ENCODE results near the gene C11orf86.
"Not testable (repeated sequence)": the region's sequence is repeated elsewhere in the genome, so short reads cannot be mapped to it uniquely, and the experiment has no call there.

Gene C11orf86

DNA sequence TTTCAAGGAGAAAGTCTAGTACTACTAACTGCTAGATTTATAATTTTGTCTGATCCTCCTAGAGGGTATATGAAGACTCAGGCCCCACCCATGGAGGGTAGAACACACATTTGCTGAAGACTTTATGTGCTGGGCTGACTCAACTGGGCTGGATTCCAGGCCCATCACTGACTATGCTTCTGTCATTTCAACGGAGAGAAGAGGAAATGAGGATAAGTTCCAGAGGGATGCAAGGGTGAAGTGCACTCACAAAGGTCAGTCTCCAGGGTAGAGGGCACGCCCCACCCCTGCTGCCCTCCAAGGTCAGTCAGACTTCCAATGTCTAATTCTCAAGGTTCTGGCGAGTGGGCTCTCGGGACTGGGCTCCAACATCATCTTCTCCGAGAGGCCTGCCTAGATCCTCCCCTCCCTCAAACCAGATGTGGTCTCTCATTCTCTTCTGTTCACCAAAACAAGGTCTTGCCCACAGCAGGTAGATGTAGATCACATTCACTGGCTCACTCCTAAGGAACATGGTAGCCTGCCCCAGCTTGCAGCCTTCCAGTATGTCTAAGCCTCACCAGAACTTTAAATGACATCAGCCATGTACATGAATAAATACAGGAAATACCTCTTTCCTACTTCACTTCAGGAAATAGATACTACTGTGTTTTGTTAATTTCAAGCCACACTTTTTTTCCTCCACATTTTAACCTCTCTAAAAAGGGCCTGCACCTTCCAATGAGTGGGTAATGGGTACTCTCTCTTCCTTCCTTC, 7.3 kb upstream of the C11orf86 start:
- DNase-seq: peak in 1 of 2 donors; percentile 25

DNA sequence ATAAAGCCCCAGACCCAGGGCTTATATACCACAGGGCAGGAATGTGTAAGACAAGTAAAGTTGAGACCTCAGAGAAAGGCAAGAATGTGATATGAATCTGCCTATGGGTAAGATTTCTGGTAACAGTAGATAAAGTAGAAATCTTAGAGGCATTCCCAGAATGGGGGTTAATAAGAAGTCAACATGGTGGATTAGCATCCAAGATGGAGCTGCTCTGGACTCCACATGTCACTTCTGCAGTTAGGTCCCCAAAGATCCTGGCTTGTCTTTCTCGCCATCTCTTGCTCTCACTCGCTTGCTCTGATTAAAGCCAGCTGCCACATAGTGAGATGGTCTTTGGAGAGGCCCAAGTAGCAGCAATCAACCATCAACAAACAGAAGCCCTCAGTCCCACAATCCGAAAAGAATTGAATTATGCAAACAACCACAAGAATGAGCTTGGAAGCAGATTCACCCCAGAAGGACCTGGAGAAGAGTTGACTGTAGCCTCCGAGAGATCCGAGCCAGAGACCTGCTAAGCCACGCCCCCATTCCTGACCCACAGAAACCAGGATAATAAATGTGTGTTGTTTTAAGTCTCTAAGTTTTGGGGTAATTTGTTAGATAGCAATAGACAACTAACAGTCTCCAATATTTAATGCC, 5.4 kb upstream of the C11orf86 start:
- DNase-seq: no peak

- no peak for DNase-seq
Measured at GRCh38 chr11:66970371-66970806, 4.7 kb upstream of the C11orf86 start.

DNA sequence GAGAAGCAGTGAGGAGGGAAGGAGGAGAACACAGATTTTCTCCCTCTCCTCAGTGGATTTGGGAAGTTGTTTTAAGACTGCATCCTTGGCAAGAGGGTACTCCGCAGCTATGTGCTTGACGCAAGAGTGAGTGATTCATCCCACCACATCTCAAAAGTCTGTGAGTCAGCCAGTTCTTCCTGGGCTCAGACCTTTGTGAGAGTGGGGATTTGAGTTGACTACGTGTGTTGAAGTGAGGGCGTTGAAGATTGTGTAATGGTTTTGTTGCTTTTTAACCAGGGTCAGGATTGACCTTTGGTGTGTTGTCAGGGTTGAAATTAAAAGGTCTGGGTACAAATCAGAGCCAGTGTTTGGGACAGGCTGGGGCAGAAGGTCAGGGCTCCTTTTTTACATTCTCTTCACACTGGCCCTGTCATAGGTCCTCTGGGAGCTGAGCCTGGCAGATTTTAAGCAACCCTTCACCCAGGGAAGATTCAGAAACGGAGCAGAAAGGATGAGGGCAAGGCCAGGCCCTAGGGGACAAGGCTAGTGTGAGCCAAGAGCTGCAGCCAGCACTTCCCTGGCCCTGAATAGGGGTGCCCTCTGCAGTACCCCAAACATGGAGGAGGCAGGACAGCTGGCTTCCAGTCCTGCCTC, 4.2 kb upstream of the C11orf86 start:
- peak; percentile 96 to 97 for DNase-seq

DNA sequence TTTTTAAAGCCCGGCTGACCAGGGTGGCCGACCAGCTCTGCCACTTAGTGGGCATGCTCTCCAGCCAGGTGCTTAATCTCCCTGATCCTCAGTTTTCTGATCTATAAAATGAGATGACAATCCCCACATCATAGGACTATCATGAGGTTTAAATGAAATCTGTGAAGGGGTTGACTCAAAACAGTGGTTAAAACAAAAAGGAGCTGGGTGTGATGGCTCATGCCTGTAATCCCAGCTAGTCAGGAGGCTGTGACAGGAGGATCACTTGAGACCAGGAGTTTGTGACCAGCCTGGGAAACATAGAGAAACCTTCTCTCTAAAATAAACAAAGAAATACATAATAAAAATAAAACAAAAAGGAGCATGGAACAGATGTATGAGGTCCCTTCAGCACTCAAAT, 3.6 kb upstream of the C11orf86 start:
- peak; percentile 24 to 49 for DNase-seq

DNA sequence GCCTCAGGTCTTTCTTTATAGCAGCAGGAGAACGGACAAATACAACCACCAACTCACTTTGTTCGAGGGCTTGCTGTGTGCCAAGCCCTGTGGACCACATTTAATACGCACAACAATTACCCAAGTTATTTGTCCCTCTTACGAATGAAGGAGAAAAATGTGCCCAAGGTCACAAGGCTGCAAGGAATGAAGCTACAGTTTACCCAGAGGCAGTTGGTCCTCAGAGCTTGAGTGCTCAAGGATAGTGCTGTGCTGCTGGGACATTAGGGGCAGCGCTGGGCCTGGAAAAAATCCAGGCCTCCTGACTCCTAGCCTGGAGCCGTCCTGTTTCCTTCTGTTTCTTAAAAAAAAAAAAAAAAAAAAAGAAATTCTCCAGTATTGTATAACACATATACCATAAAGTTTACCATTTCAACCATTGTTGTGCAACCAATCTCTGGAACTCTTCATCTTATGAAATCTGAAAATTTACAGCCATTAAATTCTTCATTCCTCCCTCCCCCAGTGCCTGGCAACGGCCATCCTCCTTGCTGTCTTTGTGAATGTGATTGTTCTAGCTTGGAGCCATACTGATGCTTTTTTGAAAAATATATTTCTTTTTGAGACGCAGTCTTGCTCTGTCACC, 1.0 kb upstream of the C11orf86 start:
- peak in 1 of 2 donors; percentile 29 for DNase-seq

DNA sequence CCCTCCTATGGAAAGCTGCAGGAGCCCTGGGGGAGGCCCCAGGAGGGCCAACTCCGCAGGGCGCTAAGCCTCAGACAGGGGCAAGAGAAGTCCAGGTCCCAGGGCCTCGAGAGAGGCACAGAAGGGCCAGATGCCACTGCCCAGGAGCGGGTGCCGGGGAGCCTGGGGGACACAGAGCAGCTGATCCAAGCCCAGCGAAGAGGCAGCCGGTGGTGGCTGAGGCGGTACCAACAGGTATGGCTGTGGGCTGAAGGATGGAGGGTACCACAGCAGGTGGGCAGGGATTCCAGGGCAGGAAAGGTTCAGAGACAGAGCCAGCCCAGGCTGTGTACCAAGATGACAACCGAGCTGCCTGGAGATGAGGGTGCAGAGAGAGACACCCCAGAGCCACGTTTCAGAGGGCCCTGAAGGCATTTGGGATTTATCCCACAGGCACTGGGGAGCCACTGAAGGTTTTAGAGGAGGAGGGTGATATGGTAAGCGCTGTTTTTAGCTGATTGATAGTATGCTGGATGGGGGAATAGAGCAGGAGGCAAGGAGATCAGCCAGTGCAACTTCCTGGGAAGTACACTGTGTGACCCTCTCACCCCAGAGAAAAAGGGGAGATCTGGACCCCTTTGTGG, 412 bp downstream of the C11orf86 start:
- DNase-seq: no peak

GRCh38 chr11:66976028-66976467, 944 bp downstream of the C11orf86 start:
- no peak for DNase-seq

DNA sequence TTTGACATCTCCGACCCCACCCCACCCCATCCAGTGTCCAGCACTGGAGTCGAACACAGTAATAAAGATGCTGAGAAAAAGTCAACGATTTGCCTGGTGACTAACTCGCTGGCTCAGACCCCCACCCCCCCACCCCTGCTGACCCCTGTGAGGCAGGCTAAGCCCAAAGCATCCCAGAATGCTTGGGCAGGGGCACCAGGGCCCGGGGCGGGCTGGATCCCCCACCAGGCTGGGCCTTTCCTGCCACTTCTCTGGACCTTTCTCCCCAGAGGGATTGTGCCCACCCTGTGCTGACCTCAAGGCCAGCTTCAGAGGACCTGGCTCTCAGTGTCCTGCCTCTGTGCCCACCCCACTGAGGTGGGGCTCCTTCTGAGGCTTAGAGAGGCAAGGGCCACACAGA, 1.8 kb downstream of the C11orf86 start:
- no peak for DNase-seq

- no peak for DNase-seq
Measured at GRCh38 chr11:66978229-66978628, 3.1 kb downstream of the C11orf86 start.

- no peak for DNase-seq
Measured at GRCh38 chr11:66978717-66979116, 3.6 kb downstream of the C11orf86 start.

GRCh38 chr11:66979336-66979980, 4.4 kb downstream of the C11orf86 start:
- no peak for DNase-seq

- DNase-seq: peak; percentile 62 to 76
Measured at GRCh38 chr11:66981976-66982578, 7.0 kb downstream of the C11orf86 start.

GRCh38 chr11:66983275-66983924, 8.3 kb downstream of the C11orf86 start:
- no peak for DNase-seq

GRCh38 chr11:66985508-66986177, 10.5 kb downstream of the C11orf86 start:
- DNase-seq: no peak

DNA sequence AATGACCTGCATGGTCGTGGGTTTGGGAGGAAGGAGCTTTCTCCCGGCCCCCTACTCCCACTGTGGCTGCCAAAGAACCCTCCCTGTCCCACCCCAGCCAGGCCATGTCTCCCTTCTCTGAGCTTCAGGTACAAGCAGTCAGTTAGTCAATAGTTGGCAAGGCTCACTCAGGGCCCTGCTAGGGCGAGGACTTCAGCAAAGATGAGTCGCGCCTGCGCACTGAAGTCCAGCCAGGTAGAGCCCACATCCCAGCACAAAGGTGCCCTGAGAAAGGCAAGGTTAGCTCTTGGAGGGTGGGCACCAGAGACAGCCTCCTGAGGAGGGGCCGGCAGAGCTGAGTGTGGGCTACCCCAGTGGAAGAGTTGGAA, 11.1 kb downstream of the C11orf86 start:
- no peak for DNase-seq

- no peak for DNase-seq
Measured at GRCh38 chr11:66987158-66987620, 12.1 kb downstream of the C11orf86 start.

DNA sequence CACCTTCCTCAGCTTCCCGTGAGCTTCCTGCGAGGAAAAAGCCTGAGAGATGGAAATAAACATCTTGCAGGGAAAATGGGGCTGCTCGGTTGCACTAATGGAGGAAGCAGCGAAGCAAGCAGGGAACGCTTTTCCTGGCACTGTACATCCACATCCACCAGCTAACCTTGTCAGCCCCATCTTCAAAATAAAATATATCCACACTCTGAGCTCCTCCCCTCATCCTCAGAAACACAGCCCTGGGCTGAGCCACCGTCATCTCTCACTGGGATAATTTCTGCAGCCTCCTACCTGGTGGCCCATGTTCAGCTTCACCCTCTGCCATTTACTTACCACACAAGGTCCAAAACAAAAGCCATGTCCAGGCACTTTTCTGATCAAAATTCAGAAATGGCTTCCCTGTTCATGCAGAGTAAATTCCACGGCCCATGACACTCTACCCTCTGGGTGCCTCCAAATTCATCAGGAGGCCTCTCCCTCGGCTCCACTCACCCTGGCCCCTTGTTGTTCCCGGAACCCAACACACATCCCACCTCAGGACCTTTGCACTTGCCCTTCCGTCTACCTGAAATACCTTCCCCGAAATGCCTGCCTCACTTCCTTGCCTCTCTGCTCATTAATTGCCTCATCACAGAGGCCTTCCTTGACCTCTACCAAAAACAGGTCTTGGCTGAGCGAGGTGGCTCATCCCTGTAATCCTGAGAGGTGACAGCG, 13.0 kb downstream of the C11orf86 start:
- DNase-seq: no peak

GRCh38 chr11:66988741-66989140, 13.6 kb downstream of the C11orf86 start:
- not testable (repeated sequence) for DNase-seq

- DNase-seq: not testable (repeated sequence)
Measured at GRCh38 chr11:66989360-66989759, 14.3 kb downstream of the C11orf86 start.

All from inflammatory macrophage (primary cell).